Gastrocnemius medialis (tissue), 4 donors: ENCODE data around the gene GNG14.

Source experiments
- CTCF ChIP-seq, 5 experiments: fragments of 450-650 bp in 3 of 5; fragments of 200-600 bp in 2 of 5; sonication (generic) in 2 of 5; IDR thresholded peaks in 4 of 5; conservative IDR thresholded peaks in 1 of 5; 1 replicate in 4 of 5; 2 replicates in 1 of 5; pipeline ENCODE4 v1.5.1; 2016 to 2019; ENCODE audit warnings: antibody characterized with exemption in 5 of 5, mild to moderate bottlenecking in 3 of 5, moderate library complexity in 3 of 5
- POLR2A ChIP-seq, 2 donors: fragments of 450-650 bp; IDR thresholded peaks; one replicate each; pipeline ENCODE4 v1.6.1; 2017; ENCODE audit warnings: antibody characterized with exemption in 2 of 2, mild to moderate bottlenecking in 2 of 2, moderate library complexity in 2 of 2

GRCh38 chr19:12656899-12657571 lies 30.8 kb upstream of the GNG14 start:
- TF ChIP-seq CTCF (IDR thresholded peaks at IDR 0.05 in 4 of 5, conservative IDR thresholded peaks at IDR 0.05 in 1 of 5) (no peak), POLR2A (IDR thresholded peaks at IDR 0.05) (no peak)
